ENCODE results near the gene TRIML1.
"Not testable (repeated sequence)": the region's sequence is repeated elsewhere in the genome, so short reads cannot be mapped to it uniquely, and the experiment has no call there.

TRIML1 gene

DNA sequence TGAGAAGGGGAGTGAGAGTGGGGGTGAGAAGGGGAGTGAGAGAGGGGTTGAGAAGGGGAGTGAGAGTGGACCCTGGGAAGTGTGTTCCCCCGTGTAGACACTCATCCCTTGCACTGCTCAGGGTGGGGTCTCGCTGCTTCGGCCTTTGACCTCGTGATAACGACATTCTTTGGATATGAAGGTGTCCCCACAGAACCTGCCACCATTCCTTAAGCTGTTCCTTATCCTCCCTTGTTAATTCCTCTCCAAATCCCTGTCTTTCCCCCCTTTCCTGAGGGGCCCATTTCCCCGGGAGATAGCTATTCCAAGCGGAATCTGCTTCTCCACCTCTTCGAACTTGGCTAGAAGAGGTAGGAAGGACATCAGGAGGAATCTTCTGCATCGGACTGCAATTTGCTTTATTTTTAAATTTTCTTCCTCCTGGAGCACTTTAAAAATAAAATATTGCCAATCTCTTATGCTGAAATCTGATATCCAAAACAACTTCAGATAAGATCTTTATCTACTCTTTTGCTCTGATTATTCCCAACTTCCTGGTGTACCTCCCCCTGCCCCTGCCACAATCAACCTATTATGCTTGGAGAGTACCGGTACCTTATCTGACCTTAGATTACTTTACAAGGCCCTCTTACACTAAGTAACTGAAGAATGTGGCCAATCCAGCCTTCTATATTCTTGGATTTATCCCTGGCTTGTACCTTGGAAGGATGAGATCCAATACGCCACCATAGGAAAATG, 15.6 kb downstream of the TRIML1 start:
- DNase-seq: no peak

DNA sequence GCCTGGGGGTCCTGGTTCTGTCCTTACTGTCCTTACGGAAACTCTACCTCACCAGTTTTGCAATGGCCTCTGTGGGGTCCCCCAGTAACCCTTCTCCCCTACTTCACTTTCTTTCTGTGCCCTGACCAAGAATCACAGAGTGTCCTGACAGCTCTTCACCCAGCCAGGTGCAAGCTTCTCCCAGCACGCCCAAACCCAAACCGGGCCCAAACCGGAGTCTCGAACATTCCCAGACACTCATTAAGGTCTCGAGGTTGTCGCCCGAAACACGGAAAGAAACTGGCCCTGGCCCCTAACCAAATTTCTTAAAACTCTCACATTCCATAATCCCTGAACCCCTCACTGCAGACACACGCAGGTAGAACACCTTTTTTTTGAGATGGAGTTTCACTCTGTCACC, 19.1 kb downstream of the TRIML1 start:
- DNase-seq: no peak

DNA sequence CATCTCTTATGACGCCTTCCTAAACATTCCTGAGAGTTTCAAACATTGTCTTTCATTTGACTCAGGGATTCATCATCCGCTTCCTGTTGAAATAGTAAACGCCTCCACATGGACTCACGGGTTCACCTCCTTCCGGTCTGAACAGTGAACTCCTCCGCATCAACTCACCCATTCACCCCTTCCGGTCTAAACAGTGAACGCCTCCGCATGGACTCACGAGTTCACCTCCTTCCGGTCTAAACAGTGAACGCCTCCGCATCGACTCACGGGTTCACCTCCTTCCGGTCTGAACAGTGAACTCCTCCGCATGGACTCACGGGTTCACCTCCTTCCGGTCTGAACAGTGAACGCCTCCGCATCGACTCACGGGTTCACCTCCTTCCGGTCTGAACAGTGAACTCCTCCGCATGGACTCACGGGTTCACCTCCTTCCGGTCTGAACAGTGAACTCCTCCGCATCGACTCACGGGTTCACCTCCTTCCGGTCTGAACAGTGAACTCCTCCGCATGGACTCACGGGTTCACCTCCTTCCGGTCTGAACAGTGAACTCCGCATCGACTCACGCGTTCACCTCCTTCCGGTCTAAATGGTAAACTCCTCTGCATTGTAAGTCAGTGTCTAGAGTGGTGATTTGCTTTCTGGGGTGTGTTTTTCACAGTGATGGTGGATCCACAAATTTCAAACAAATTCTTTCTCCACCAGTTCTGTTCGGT, 20.4 kb downstream of the TRIML1 start:
- not testable (repeated sequence) for DNase-seq

DNA sequence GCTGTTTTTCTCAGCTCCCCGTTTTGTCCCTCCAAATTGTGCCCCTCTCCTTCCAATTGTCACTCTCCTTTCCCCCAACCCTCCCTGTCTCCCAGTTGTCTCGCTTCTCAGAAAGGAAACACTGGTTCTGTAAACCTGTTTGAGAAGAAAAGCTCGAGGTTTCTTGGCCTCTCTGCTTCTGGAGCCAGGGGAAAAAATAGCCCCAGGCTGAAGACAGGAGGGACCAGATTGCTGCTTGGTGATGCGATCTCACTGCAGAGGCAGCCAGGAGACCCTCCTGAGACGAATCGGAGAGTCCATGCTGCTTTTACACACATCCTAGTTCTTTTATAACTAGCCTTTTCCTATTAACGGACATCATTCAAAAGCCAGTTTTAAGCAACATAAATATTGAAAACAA, 21.2 kb downstream of the TRIML1 start:
- DNase-seq: no peak

DNA sequence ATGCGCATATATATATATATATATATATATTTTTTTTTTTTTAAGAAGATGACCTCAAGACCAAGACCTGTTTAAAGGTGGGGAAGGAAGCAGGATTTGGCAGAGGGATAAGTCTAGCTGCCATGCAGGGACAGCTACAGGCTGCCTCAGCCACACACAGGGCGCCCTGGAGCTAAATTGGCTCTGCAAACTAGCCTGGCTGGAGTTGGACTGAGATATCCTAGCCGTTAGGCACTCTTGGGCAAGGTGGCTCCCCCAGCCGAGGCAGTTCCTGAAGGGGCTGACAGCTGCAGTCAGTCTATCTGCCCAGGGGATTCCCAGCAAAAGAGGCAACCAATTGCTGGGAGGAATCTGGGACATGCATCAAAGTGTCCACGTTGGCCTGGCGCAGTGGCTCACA, 21.9 kb downstream of the TRIML1 start:
- no peak for DNase-seq

DNA sequence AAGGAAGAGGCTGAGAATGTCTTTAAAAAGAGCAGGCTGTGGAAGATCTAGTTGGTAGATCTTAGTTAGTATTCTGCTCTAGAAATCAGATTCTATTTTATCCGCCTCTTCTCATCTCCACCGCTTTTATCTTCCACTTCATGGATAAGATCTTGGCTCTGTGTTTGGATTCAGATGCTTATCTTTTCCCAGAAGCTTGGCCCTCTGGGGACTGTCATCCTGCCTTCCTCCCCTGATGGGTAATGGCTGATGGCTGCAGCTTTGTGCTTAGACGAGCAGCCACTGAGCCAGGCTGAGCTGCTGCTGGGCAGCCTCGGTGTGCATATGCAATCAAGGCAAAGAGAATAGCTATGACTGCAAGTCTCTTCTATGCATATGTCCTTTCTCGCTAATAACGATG, 23.5 kb downstream of the TRIML1 start:
- DNase-seq: no peak

DNA sequence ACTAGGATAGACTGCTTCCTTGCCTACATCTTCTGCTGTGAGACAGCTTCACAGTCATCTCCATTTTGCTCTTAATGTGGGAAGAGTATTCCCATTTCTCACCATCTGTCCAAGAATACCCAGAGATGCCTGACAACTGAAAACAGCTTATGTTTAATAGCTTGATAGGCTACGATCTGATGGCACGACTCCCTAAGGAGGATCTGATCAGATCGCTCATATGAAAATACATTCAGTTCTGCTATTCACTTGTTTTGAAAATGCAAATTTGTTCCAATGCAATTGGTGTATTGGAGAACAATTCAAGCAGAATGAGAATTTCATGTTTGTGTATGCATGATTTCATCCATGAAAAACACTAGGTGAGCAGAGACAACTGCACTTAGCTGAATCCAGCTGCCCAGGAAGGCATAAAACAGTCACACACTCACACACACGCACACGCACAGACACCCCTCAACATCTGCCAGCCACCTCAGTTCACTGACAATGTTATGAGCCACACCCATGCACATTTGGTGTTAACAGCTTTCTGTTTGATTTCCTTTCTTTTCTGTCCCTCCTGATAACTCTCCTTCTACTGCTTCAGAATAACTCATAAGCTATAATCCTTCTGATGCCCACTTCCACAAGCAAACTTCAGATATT, 29.6 kb downstream of the TRIML1 start:
- DNase-seq: no peak

DNA sequence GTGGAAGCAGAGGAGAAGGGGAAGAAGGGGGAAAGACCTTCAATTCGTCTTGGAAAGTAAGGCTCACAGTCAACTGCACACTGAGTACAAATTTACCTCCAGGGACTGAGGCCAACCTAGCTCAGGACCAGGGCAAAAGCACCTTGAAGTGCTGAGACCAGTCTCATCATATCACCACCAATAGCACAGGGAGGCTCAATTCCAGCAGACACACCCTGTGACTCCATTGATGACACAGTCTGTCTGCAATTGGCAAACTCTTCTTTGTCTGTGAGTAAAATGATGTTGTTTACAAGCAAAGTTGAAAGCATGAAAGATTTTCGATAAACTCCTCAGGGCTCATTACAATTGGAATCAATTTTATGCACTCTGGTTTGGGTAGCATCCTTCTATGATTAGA, 32.3 kb downstream of the TRIML1 start:
- DNase-seq: no peak

DNA sequence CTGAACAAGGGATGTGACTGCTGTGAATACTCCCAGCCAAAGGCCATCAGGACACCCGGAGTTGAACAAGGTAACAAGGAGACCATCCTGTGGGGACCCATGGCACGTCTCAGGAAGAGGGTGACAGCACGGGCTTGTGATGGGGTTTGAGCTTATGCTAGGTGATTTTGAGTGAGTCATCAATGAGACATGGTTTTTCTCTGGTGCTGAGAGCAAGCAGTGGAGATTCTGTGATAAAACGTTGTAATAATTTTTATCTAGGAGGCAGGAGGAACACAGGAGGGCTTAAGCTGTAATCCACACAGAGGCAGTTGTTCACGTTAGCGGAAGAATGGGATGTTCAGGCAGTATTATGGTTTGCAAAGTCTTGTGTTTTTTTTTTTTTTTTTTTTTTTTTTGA, 36.0 kb downstream of the TRIML1 start:
- no peak for DNase-seq

DNA sequence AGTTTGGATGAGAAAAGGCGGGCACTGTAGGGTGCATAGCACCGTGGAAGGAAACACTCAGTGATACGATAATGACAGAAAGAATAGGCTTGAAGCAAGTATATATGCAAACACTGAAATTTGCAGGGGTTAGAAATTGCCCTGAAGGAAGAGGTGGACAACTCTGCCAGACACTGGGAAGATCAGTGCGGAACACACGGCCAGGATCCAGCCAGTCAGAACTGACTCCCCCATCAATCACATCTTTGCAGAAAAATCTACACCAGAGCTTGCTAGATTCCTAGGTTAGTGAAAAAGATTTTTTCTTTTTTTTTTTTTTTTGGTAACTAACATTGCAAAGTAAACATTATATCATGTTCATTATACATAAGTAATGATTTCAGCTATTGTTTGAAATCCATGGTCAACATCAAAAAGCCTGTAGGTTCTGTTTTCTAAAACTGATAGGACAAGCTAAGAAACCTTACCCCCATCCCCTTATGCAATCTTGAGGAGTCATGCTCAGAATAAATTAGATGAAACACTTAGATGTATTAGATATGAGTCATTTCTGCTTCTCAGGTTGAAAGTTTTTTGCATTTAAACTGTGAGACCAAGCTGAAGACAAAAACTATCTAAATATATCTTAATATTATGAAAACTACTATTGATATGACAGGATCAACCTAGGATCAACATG, 38.9 kb downstream of the TRIML1 start:
- no peak for DNase-seq

DNA sequence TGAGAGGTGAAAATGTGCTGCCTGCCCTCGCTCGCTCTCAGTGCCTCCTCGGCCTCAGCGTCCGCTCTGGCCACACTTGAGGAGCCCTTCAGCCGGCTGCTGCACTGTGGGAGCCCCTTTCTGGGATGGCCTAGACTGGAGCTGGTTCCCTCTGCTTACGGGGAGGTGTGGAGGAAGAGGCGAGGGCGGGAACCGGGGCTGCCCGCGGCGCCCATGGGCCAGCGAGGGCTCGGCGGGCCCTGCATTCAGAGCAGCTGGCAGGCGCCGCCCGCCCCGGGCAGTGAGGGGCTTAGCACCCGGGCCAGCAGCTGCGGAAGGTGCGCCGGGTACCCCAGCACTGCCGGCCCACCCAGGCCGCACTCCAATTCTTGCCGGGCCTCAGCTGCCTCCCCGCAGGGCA, 39.6 kb downstream of the TRIML1 start:
- no peak for DNase-seq

DNA sequence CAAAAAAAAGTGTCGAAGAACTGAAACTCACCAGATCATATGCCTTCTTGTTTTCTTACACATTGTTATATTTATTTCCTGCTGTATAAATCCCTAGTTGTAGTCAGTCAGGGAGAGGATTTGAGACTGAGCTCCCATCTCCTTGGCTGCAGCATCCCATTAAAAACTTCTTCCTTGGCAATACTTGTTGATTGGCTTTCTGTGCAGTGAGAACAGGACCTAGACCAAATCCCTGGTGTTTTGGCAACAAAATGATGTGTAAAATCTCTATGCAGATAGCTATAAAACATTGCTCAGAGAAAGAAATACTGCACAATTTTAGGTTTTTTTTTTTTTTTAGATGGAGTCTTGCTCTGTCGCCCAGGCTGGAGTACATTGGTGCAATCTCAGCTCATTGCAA, 47.9 kb downstream of the TRIML1 start:
- no peak for DNase-seq

DNA sequence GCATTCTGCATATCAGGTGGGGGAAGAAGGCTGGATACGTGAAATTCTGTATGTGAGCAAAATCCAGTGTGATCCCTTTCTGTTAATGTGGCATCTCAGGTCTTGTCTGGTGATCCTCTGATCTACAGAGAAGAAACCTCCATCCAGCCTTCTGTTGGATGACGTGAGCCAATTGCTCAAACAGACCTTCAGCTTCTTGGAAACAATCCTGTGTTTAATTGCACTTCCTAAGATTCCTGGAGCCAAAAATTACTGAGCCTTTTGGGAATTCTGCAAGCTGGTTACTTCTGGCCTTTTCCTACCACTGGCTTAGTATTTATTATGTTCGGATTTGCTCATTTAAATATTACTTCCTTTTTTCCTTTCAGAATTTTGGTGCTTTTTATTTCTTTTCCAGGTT, 51.2 kb downstream of the TRIML1 start:
- DNase-seq: no peak

DNA sequence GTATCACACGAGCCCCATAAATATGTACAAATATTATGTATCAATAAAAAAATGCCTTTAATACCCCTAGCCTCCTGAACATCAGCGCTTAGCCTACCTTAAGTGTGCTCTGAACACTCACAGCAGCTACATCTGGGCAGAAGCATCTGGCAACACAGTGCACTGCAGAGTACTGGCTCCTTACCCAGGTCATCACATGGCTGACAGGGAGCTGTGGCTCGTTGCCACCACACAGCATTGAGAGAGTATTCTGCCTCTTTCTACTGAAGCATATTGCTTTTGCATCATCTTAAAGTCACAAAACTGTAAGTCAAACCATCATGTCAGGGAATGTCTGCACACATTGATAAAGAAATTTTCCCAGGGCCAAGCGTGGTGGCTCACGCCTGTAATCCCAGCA, 55.2 kb downstream of the TRIML1 start:
- no peak for DNase-seq

DNA sequence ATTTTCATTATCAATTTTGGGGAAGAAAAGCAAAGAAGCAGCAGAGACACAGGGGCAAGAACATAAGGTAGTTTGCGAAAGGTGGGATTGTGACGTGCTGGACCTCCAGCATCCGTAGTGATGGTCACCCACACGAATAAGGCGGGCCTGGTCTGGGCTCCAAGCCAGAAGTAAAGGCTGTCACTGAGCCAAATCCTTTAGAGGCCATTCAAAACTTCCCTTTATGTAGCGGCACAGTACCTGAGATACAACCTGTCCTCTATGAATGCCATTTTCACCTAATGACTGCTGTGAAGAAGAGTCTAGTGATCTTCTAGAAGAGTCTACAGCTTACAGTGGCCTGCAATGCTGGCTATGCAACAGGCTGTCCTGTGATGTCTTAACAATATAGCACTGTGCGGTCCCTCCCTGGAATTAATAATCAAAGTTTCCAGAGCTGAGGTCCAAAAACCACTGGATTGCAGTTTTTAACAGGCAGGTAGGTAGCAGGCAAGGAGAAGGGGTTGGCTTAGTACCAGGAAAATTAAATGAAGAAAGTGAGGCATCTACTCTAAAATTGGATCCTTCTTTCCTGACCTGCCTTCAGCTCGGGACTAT, 56.2 kb downstream of the TRIML1 start:
- DNase-seq: no peak

DNA sequence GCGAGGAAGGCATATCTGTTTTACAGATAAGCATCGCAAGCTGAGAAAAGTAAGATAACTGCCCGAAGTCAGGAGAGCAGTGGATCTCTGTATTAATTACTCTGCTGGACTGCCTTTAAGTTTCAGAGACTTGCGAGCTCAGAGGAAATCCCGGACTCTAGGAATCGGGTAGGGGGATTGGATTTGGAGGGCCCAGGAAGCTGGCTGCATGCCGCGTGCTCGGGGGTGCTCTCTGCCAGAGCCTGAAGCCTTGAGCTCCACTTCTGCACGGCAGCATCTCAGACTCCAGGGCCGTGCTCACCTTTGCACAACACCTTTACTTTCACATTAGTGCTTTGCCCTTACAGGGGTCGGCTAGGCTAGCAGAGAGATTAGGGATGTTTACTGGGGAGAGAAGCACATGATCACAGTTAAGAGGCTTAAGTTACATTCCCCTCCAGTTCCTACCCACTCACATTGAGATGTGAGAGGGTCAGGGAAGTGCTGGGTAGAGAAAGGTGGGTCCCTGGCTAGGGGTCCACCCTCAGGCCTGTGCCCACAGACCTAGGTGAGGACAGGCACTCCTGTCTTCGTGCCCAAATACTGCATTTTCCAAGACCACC, 57.0 kb downstream of the TRIML1 start:
- no peak for DNase-seq

Data from CD4-positive, alpha-beta T cell treated with Interleukin-4 for 1 hour (primary cell).